Smooth muscle cell (in vitro differentiated cells): ENCODE data around the gene OARD1. TPM values are rescaled to one million over a fixed set of nuclear protein-coding genes. Genes with fewer than 3 reads are reported as not detected.

Experiments
- DNase-seq: peaks from one replicate; lab custom pipeline; 2025; ENCODE audit not compliant: unreplicated experiment; lab: John Stamatoyannopoulos, UW
- H2AFZ ChIP-seq: fragments of 200-600 bp; sonication (generic); 2 replicates; pipeline ENCODE4 v1.6.0; 2016; ENCODE audit warnings: antibody characterized with exemption, low read depth, mild to moderate bottlenecking
- H3F3A ChIP-seq: fragments of 200-600 bp; sonication (generic); 2 replicates; pipeline ENCODE4 v1.6.0; 2017; ENCODE audit warnings: antibody characterized with exemption, low read depth
- H3K27ac ChIP-seq: fragments of 200-600 bp; sonication (generic); 2 replicates; pipeline ENCODE4 v1.5.1; 2016; ENCODE audit warnings: low read depth, mild to moderate bottlenecking
- H3K27me3 ChIP-seq: fragments of 200-600 bp; sonication (generic); 2 replicates; pipeline ENCODE4 v1.6.1; 2016; ENCODE audit warnings: low read depth, mild to moderate bottlenecking
- H3K36me3 ChIP-seq: fragments of 200-600 bp; sonication (generic); 2 replicates; pipeline ENCODE4 v1.5.1; 2016; ENCODE audit warnings: low read depth
- H3K4me1 ChIP-seq: fragments of 200-600 bp; sonication (generic); 2 replicates; pipeline ENCODE4 v1.5.1; 2016; ENCODE audit warnings: low read depth
- H3K4me2 ChIP-seq: fragments of 200-600 bp; sonication (generic); 2 replicates; pipeline ENCODE4 v1.6.0; 2016; ENCODE audit warnings: mild to moderate bottlenecking
- H3K4me3 ChIP-seq: fragments of 200-600 bp; sonication (generic); 2 replicates; pipeline ENCODE4 v1.5.1; 2016; ENCODE audit warnings: mild to moderate bottlenecking
- H3K79me2 ChIP-seq: fragments of 200-600 bp; sonication (generic); 2 replicates; pipeline ENCODE4 v1.6.0; 2016; ENCODE audit warnings: low read depth, mild to moderate bottlenecking
- H3K9ac ChIP-seq: fragments of 200-600 bp; sonication (generic); 2 replicates; pipeline ENCODE4 v1.6.0; 2016; ENCODE audit warnings: low read depth
- H3K9me3 ChIP-seq: fragments of 200-600 bp; sonication (generic); replicated peaks from 2 replicates; pipeline ENCODE4 v1.5.1; 2016; ENCODE audit warnings: low read depth
- H4K20me1 ChIP-seq: fragments of 200-600 bp; sonication (generic); 2 replicates; pipeline ENCODE4 v1.6.0; 2016; ENCODE audit warnings: low read depth
- WGBS: methylation state at CpG from one replicate; pipeline ENCODE4 v1.1.7; 2016; ENCODE audit warnings: low lambda C conversion rate; 5-methylcytosine and 5-hydroxymethylcytosine counted together
- polyA plus RNA-seq: library from polyadenylated mRNA; unstranded; fragments of >200 nt; fragmentation: Nextera tagmentation; extraction: Ambion mirVana; gene quantifications from 2 replicates; pipeline ENCODE4 v1.2.1, GENCODE V29; 2016
- total RNA-seq: library from RNA; depleted of rRNA; stranded (reverse); fragments of >200 nt; gene quantifications from 2 replicates; pipeline ENCODE4 v1.2.3, GENCODE V29; 2014
- TF ChIP-seq, protein P1 (sequence below): fragments of 200-600 bp; sonication (generic); IDR thresholded peaks from 2 replicates; pipeline ENCODE4 v1.5.1; 2017; ENCODE audit warnings: borderline replicate concordance, mild to moderate bottlenecking, antibody characterized with exemption; ENCODE audit not compliant: insufficient read depth, poor library complexity, severe bottlenecking

The OARD1 gene
- total and polyA plus RNA-seq, 2 experiments from 2014 or later: 15.0 to 21.2 TPM

DNA sequence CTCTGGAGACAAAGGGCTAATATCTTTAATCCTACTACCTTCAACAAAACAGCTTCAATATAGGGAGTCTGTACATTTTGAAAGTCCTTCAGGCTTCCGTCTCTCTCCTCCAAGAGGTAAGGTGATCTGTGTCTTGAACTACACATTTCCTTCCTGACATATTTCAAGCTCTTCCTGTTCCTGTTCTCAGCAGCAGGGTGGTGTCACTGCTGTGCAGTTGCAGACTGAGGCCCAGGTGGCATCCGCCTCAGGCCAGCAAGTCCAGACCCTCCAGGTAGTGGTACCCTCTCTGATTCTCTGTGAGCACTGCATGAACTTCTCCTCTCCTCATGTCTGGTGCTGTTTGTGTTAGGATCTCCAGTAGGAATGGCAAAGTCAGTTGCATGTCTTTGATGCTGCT, 8.5 kb upstream of the OARD1 start:
- 98% methylated on average over 2 of the region's 2 CpGs for WGBS

DNA sequence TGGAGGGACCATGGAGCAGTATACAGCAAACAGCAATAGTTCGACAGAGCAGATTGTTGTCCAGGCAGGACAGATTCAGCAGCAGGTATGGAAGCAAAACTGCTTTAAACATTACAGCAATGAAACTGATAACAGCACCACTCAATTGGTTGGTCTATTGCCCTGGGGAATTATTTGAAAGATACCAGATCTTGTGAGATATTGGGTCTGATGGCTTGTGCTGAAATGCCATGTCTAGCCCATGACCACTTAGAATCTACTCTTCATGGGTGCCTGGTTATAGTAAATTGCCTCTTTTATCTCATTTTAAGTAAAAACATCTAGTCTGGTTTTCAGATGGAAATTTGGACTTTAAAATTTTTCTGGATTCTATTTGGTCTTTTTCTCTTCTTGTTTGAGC, 6.9 kb upstream of the OARD1 start:
- H3K79me2 ChIP-seq: peaks cover 98% of the 10 kb centered on the region
- no peak overlapping the region for H3K4me2 ChIP-seq
- H3F3A ChIP-seq: peaks cover 7% of the 10 kb centered on the region
- H3K36me3 ChIP-seq: peaks cover 20% of the 10 kb centered on the region
- H3K27ac ChIP-seq: no peak overlapping the region
- no peak overlapping the region for H2AFZ ChIP-seq
- H3K4me3 ChIP-seq: no peak overlapping the region
- no peaks in the 10 kb centered on the region for H3K27me3 ChIP-seq
- no peak for DNase-seq
- WGBS: 97% methylated on average over 1 of the region's 1 CpG
- TF ChIP-seq, protein P1, sequence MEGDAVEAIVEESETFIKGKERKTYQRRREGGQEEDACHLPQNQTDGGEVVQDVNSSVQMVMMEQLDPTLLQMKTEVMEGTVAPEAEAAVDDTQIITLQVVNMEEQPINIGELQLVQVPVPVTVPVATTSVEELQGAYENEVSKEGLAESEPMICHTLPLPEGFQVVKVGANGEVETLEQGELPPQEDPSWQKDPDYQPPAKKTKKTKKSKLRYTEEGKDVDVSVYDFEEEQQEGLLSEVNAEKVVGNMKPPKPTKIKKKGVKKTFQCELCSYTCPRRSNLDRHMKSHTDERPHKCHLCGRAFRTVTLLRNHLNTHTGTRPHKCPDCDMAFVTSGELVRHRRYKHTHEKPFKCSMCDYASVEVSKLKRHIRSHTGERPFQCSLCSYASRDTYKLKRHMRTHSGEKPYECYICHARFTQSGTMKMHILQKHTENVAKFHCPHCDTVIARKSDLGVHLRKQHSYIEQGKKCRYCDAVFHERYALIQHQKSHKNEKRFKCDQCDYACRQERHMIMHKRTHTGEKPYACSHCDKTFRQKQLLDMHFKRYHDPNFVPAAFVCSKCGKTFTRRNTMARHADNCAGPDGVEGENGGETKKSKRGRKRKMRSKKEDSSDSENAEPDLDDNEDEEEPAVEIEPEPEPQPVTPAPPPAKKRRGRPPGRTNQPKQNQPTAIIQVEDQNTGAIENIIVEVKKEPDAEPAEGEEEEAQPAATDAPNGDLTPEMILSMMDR: no peak
- H3K9ac ChIP-seq: no peak overlapping the region
- H4K20me1 ChIP-seq: peaks cover 100% of the 10 kb centered on the region
- H3K9me3 ChIP-seq: no peaks in the 10 kb centered on the region
- peaks cover 28% of the 10 kb centered on the region for H3K4me1 ChIP-seq

More for the DNA sequence above, 8.5 kb upstream of the OARD1 start:
- Histone ChIP-seq H3K36me3 (peaks cover 31% of the 10 kb centered on the region), H3F3A (peaks cover 8% of the 10 kb centered on the region), H3K27me3 (no peaks in the 10 kb centered on the region), H3K27ac (no peak overlapping the region), H3K4me2 (no peak overlapping the region), H3K4me3 (no peak overlapping the region), H2AFZ (no peak overlapping the region), H3K79me2 (peaks cover 95% of the 10 kb centered on the region), H3K9me3 (no peaks in the 10 kb centered on the region), H3K9ac (no peak overlapping the region), H4K20me1 (peaks cover 100% of the 10 kb centered on the region), H3K4me1 (peaks cover 12% of the 10 kb centered on the region)
- DNase-seq: no peak
- TF ChIP-seq, protein P1: no peak

DNA sequence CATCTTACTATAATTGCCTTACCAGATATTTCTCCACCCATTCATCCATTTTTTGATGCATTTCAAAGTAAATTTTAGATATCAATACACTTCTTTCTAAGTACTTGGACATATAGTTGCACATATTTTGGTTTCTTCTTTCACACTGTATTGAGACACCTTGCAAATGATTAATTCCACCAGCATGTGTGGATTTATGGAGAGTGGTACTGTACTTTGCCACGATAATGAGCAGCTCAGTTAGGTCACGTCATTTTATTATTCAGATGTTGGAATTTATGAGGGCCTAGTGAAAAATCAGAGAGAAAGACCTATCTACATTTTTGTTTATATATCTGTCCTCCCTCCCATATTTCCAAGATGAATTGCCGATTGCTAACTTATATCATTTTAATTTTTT, 5.9 kb upstream of the OARD1 start:
- Histone ChIP-seq H3K9ac (no peak overlapping the region), H3K27me3 (no peaks in the 10 kb centered on the region), H2AFZ (no peak overlapping the region), H3K4me2 (no peak overlapping the region), H3K4me1 (peaks cover 29% of the 10 kb centered on the region), H3K4me3 (no peak overlapping the region), H4K20me1 (peaks cover 95% of the 10 kb centered on the region), H3K79me2 (peaks cover 96% of the 10 kb centered on the region), H3F3A (no peaks in the 10 kb centered on the region), H3K9me3 (no peaks in the 10 kb centered on the region), H3K36me3 (peaks cover 12% of the 10 kb centered on the region), H3K27ac (no peak overlapping the region)
- TF ChIP-seq, protein P1: no peak
- DNase-seq: no peak
- 95% methylated on average over 3 of the region's 3 CpGs for WGBS

DNA sequence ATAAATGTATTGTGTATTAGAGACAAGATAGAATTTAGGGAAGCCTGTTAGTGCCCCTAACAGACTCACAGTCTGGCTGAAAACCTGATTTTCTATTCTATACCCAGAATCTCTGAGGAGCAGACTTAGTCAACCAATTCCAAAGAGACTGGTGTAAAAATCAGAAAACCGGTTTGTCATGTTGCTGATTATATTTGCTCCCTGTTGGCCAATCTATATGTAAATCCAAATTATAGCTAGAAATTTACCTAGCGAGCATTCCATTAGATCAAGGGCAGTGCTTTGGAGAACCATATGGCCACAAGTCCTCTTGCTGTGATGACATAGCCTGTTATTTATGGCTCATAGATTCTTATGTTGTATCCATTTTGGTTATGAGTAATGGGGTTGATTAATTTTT, 5.4 kb upstream of the OARD1 start:
- H3K27ac ChIP-seq: no peak overlapping the region
- H3K36me3 ChIP-seq: peaks cover 12% of the 10 kb centered on the region
- H3K9ac ChIP-seq: no peak overlapping the region
- H2AFZ ChIP-seq: no peak overlapping the region
- H3F3A ChIP-seq: no peaks in the 10 kb centered on the region
- H3K4me1 ChIP-seq: peaks cover 29% of the 10 kb centered on the region
- no peaks in the 10 kb centered on the region for H3K27me3 ChIP-seq
- H3K79me2 ChIP-seq: peaks cover 90% of the 10 kb centered on the region
- H4K20me1 ChIP-seq: peaks cover 89% of the 10 kb centered on the region
- no peak for DNase-seq
- H3K4me3 ChIP-seq: no peak overlapping the region
- H3K9me3 ChIP-seq: no peaks in the 10 kb centered on the region
- 100% methylated on average over 2 of the region's 2 CpGs for WGBS
- no peak overlapping the region for H3K4me2 ChIP-seq
- TF ChIP-seq, protein P1: no peak
